Hair follicular keratinocyte (primary cell): ENCODE data around the gene ACTR5. TPM values are rescaled to one million over a fixed set of nuclear protein-coding genes. Genes with fewer than 3 reads are reported as not detected.

Source experiments
- total RNA-seq: library from RNA; depleted of rRNA; stranded (reverse); fragments of >200 nt; gene quantifications from 2 replicates; pipeline ENCODE4 v1.2.3, GENCODE V29; 2015

The ACTR5 gene
- total RNA-seq = 7.3 and 8.9 TPM in 2 replicates

DNA sequence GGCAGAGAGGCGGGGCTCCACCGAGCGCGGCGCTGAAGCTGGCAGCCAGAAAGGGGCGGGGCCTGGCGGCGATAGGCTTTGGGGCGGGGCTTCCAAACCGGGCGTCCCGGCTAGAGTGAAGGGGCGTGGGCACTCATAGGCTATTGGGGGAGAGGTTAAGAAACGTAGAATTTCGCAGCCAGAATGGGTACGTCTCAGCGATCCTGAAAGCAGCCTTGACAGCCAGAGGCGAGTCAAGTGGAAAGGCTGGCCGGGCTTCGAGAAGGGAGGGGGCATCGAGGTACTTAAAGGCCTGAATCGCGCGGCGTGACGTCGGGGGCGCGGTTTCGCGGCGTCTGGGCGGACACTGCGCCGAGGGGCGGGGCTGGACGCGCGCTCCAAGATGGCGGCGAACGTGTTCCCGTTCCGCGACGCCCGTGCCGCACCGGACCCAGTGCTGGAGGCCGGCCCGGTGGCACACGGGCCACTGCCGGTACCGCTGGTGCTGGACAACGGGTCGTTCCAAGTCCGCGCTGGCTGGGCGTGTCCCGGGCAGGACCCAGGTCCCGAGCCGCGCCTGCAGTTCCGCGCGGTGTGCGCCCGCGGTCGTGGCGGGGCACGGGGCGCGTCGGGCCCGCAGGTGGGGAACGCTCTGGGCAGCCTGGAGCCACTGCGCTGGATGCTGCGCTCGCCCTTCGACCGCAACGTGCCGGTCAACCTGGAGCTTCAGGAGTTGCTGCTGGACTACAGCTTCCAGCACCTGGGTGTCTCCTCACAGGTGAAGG lies at the start of gene ACTR5:
Gene ACTR5, plus strand, starts transcription at position 364 of the 764 bp plus-strand sequence. Its CDS starts 19 bp downstream, at position 383.

DNA sequence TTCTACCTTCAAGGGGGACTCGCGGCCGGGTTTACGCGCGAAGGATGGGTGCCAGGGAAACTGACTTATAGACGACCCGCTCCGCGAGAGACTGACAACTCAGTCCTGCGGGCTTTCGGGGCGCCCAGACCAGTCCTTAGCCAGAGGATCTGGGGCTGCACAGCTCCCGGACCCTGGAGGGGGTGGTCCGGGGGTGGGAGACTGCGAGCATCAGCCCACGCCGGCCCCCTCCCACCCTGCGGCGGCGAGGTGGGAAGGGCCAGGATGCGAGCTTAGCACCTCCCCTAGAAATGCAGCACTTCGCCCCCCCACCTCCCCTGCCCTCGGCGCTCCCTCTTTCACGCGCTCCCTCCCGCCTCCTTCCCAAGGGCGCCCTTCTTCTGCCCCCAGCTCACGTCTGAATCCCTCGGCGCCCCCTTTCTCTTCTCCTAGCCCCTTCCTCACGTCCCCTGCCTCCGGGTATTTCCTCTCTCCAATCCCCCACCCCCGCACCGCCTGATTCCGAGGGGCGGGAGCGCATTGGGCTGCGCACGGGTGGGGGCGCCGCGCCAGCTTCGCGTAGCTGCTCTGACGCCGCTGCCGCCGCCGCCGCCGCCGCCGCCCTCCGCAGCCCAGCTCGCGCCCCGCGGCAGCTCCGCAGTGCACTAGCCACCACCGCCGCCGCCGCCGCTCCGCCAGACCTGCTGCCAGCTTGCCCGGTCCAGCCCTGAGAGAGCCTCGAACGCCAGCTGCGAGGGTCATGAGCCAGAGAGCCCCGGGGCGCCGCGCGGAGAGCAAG lies 24.2 kb upstream of the ACTR5 start, which contains the start of gene SLC32A1:
Gene SLC32A1, plus strand, starts transcription at position 639 of the 778 bp plus-strand sequence. CDS start 239 bp downstream, outside the sequence.

DNA sequence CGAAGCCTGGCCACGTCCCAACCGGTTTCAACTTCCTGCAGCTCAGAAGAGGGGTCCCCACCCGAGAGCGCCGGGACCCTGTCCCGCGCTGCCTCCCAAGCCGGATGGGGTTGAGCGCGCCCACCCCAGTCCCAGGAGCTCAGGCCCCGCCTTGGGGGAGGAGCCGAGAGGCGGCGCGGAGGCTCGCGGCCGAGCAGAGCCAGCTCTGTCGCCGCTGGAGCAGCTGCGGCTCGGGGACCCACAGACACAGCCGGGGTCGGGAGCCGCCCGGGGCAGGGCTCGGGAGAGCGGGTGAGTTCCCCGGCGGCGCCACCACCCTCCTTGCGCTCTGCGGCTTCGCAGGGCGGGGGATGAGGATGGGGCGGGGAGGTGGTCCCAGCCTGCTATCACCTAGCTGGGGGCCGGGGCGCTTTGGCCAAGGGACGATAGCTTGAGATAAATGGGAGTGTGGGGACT lies 57.3 kb downstream of the ACTR5 start, which contains the start of gene PPP1R16B:
Gene PPP1R16B, plus strand, starts transcription at position 196 of the 456 bp plus-strand sequence. CDS start 30,229 bp downstream, outside the sequence.

Other genes starting within 250 kb of the ACTR5 start
- gene ADIG, start 167.3 kb upstream of the ACTR5 start, total RNA-seq = not detected in 2 replicates
- 0.34 and 1.6 TPM in 2 replicates for gene ARHGAP40, start 146.7 kb upstream of the ACTR5 start, total RNA-seq
- not detected in 2 replicates for gene SLC32A1, start 24.0 kb upstream of the ACTR5 start, total RNA-seq
- not detected in 2 replicates for gene PPP1R16B, start 57.2 kb downstream of the ACTR5 start, total RNA-seq
- gene FAM83D, start 178.0 kb downstream of the ACTR5 start, total RNA-seq = 17.0 and 68.2 TPM in 2 replicates
- 9.8 and 14.7 TPM in 2 replicates for gene DHX35, start 213.9 kb downstream of the ACTR5 start, total RNA-seq